Glutamatergic neuron (in vitro differentiated cells): ENCODE results near the gene INSC. TPM values are rescaled to one million over a fixed set of nuclear protein-coding genes. Genes with fewer than 3 reads are reported as not detected.
"Not testable (repeated sequence)": the region's sequence is repeated elsewhere in the genome, so short reads cannot be mapped to it uniquely, and the experiment has no call there.

Experiments
- DNase-seq: peaks from one replicate; pipeline ENCODE4 v3.0.0; 2022
- H3K27ac Mint-ChIP-seq: one replicate; pipeline ENCODE4 v1.8.0; 2020; ENCODE audit warnings: mild to moderate bottlenecking, mixed read lengths, inconsistent platforms; ENCODE audit not compliant: unreplicated experiment
- H3K27me3 Mint-ChIP-seq: one replicate; pipeline ENCODE4 v1.8.0; 2020; ENCODE audit warnings: mild to moderate bottlenecking, moderate library complexity, mixed read lengths, inconsistent platforms; ENCODE audit not compliant: unreplicated experiment
- H3K36me3 Mint-ChIP-seq: one replicate; pipeline ENCODE4 v1.8.0; 2020; ENCODE audit warnings: mild to moderate bottlenecking, mixed read lengths, inconsistent platforms; ENCODE audit not compliant: unreplicated experiment
- H3K4me1 Mint-ChIP-seq: one replicate; pipeline ENCODE4 v1.8.0; 2020; ENCODE audit warnings: mild to moderate bottlenecking, low read depth, mixed read lengths, inconsistent platforms; ENCODE audit not compliant: unreplicated experiment
- H3K4me3 Mint-ChIP-seq: one replicate; pipeline ENCODE4 v1.8.0; 2020; ENCODE audit warnings: mild to moderate bottlenecking, mixed read lengths, inconsistent platforms; ENCODE audit not compliant: unreplicated experiment
- H3K9me3 Mint-ChIP-seq: one replicate; pipeline ENCODE4 v1.8.0; 2020; ENCODE audit warnings: mild to moderate bottlenecking, moderate library complexity, mixed read lengths, inconsistent platforms; ENCODE audit not compliant: unreplicated experiment
- CTCF ChIP-seq: fragments of 200-600 bp; sonication (generic); IDR thresholded peaks from one replicate; pipeline ENCODE4 v1.5.0; 2021; ENCODE audit not compliant: partially characterized antibody, unreplicated experiment
- long read RNA-seq: library from polyadenylated mRNA; unstranded; transcript quantifications from one replicate; pipeline ENCODE4 v2.0.0, GENCODE V29; 2020; ENCODE audit not compliant: unreplicated experiment
- total RNA-seq: library from RNA; stranded (reverse); fragmentation: NEBNext Ultra II Directional; extraction: Animal tissue kit (Norgen Biotek cat#: 25700); gene quantifications from one replicate; pipeline ENCODE4 v1.2.1, GENCODE V29; 2021; ENCODE audit not compliant: unreplicated experiment

Gene INSC
- not detected for total RNA-seq
- long read RNA-seq = 0 reads

- peak within 1 kb of the TSS; percentile 65 for H3K4me3 Mint-ChIP-seq
- peaks cover 7% of the 10 kb centered on the region for H3K9me3 Mint-ChIP-seq
- no peak within 1 kb of the TSS for H3K27ac Mint-ChIP-seq
- DNase-seq = peak; percentile 38
- H3K4me1 Mint-ChIP-seq = no peaks in the 10 kb centered on the region
- H3K36me3 Mint-ChIP-seq = no peaks in the 10 kb centered on the region
- peaks cover 5% of the 10 kb centered on the region for H3K27me3 Mint-ChIP-seq
- no peak for TF ChIP-seq CTCF
Measured at GRCh38 chr11:15114501-15115475, at the start of gene INSC. Gene INSC (plus strand): TSS chr11:15114923. CDS start chr11:15149175, 34,252 bp downstream.

GRCh38 chr11:15069751-15070150 lies 45.0 kb upstream of the INSC start:
- H3K4me1 Mint-ChIP-seq, H3K4me3 Mint-ChIP-seq, DNase-seq, H3K27ac Mint-ChIP-seq: not testable (repeated sequence)
- H3K9me3 Mint-ChIP-seq = peaks cover 16% of the 10 kb centered on the region
- H3K36me3 Mint-ChIP-seq = peaks cover 18% of the 10 kb centered on the region
- peaks cover 11% of the 10 kb centered on the region for H3K27me3 Mint-ChIP-seq

- Mint-ChIP-seq H3K36me3 (peaks cover 18% of the 10 kb centered on the region), H3K4me3 (peak overlapping the region; percentile 10), H3K27me3 (peaks cover 11% of the 10 kb centered on the region), H3K9me3 (peaks cover 16% of the 10 kb centered on the region), H3K27ac (no peak overlapping the region), H3K4me1 (no peaks in the 10 kb centered on the region)
- TF ChIP-seq CTCF = no peak
- DNase-seq = no peak
Measured at GRCh38 chr11:15071556-15072255, 43.0 kb upstream of the INSC start.

GRCh38 chr11:15072551-15073143 lies 42.1 kb upstream of the INSC start:
- no peak overlapping the region for H3K27ac Mint-ChIP-seq
- H3K4me1 Mint-ChIP-seq = no peaks in the 10 kb centered on the region
- H3K9me3 Mint-ChIP-seq = peaks cover 16% of the 10 kb centered on the region
- H3K36me3 Mint-ChIP-seq = peaks cover 18% of the 10 kb centered on the region
- no peak for DNase-seq
- TF ChIP-seq CTCF = no peak
- H3K27me3 Mint-ChIP-seq = peaks cover 11% of the 10 kb centered on the region
- H3K4me3 Mint-ChIP-seq = no peak overlapping the region
